B cell (primary cell): ENCODE measurements around the gene ZFP62. TPM values are rescaled to one million over a fixed set of nuclear protein-coding genes. Genes with fewer than 3 reads are reported as not detected.

Experiments used
- ATAC-seq: fragments of 200-7000 bp; cut with Tn5 transposase; one replicate; pipeline ENCODE4 v1.10.0; 2021; ENCODE audit warnings: low read depth, mild to moderate bottlenecking, moderate number of reproducible peaks, moderate library complexity
- CTCF ChIA-PET: fragments of 350-600 bp; sonication (Branson Sonifier 250); formaldehyde crosslinking; loops from one replicate; lab custom pipeline; 2021; ENCODE audit warnings: antibody characterized with exemption, inconsistent platforms; lab: Charles Lee
- POLR2A ChIA-PET: fragments of 350-600 bp; sonication (Branson Sonifier 250); formaldehyde crosslinking; loops from one replicate; lab custom pipeline; 2021; ENCODE audit warnings: antibody characterized with exemption; lab: Charles Lee
- DNase-seq: peaks from one replicate; pipeline ENCODE4 v3.0.0; 2013
- H2AFZ ChIP-seq: 2 replicates; pipeline ENCODE4 v1.6.1; 2012; ENCODE audit warnings: mild to moderate bottlenecking, low read depth, low read length; ENCODE audit not compliant: insufficient read depth, poor library complexity, severe bottlenecking
- H3K27ac ChIP-seq, 2 donors: 1 replicate in 1 of 2; 2 replicates in 1 of 2; pipeline ENCODE4 v1.5.1; 2012 to 2013; ENCODE audit warnings: low read length in 2 of 2, mild to moderate bottlenecking in 2 of 2, moderate library complexity in 1 of 2
- H3K27me3 ChIP-seq, 4 experiments: fragments of 200-600 bp in 1 of 4; sonication (generic) in 1 of 4; replicated peaks in 1 of 4; 1 replicate in 2 of 4; 2 replicates in 2 of 4; pipeline versions ENCODE4 v1.6.1 to v1.7.0; 2013 to 2016; ENCODE audit warnings: low read length in 3 of 4, mild to moderate bottlenecking in 2 of 4, mixed read lengths in 1 of 4, moderate library complexity in 1 of 4; ENCODE audit not compliant: insufficient read depth in 4 of 4, control insufficient read depth in 3 of 4; ENCODE audit errors: control extremely low read depth in 1 of 4
- H3K36me3 ChIP-seq, 2 experiments: replicated peaks in 1 of 2; 1 replicate in 1 of 2; 2 replicates in 1 of 2; pipeline versions ENCODE4 v1.6.1 to v1.7.1; 2013; ENCODE audit warnings: low read length in 1 of 2; ENCODE audit not compliant: insufficient read depth in 2 of 2, control insufficient read depth in 1 of 2; ENCODE audit errors: control extremely low read depth in 1 of 2, extremely low read depth in 1 of 2
- H3K4me1 ChIP-seq, 2 donors: fragments of 200-600 bp in 1 of 2; sonication (generic) in 1 of 2; 1 replicate in 1 of 2; 2 replicates in 1 of 2; pipeline versions ENCODE4 v1.5.1 to v1.6.1; 2013 to 2017; ENCODE audit warnings: low read length in 2 of 2; ENCODE audit not compliant: control insufficient read depth in 2 of 2, insufficient read depth in 2 of 2
- H3K4me2 ChIP-seq: replicated peaks from 2 replicates; pipeline ENCODE3; 2012; ENCODE audit warnings: mild to moderate bottlenecking, low read depth, low read length; ENCODE audit not compliant: poor library complexity, severe bottlenecking
- H3K4me3 ChIP-seq, 5 experiments: fragments of 200-600 bp in 1 of 5; sonication (generic) in 1 of 5; 1 replicate in 3 of 5; 2 replicates in 2 of 5; pipeline versions ENCODE4 v1.5.1 to v1.7.0; 2011 to 2016; ENCODE audit warnings: low read length in 4 of 5, mild to moderate bottlenecking in 4 of 5, low read depth in 2 of 5, control low read depth in 1 of 5, moderate library complexity in 1 of 5; ENCODE audit not compliant: insufficient read depth in 1 of 5; ENCODE audit errors: control extremely low read depth in 1 of 5, extremely low read depth in 1 of 5
- H3K79me2 ChIP-seq: fragments of 200-600 bp; sonication (generic); one replicate; pipeline ENCODE4 v1.6.0; 2016; ENCODE audit warnings: low read length; ENCODE audit not compliant: control insufficient read depth, insufficient read depth
- H3K9ac ChIP-seq: fragments of 200-600 bp; sonication (generic); 2 replicates; pipeline ENCODE4 v1.6.1; 2017; ENCODE audit warnings: mild to moderate bottlenecking, low read length, moderate library complexity
- H3K9me3 ChIP-seq, 3 donors: one replicate each; pipeline versions ENCODE4 v1.6.1 to v1.7.1; 2013; ENCODE audit warnings: low read length in 2 of 3; ENCODE audit not compliant: control insufficient read depth in 2 of 3, insufficient read depth in 1 of 3; ENCODE audit errors: control extremely low read depth in 1 of 3
- H4K20me1 ChIP-seq: 2 replicates; pipeline ENCODE4 v1.6.0; 2012; ENCODE audit warnings: mild to moderate bottlenecking, low read length; ENCODE audit not compliant: insufficient read depth, control insufficient read depth, poor library complexity, severe bottlenecking
- H3K27ac Mint-ChIP-seq: one replicate; pipeline ENCODE4 v1.8.0; 2021; ENCODE audit warnings: mixed read lengths
- H3K27me3 Mint-ChIP-seq: one replicate; pipeline ENCODE4 v1.8.0; 2021; ENCODE audit warnings: mixed read lengths
- H3K4me1 Mint-ChIP-seq: one replicate; pipeline ENCODE4 v1.8.0; 2021; ENCODE audit warnings: mixed read lengths
- H3K4me3 Mint-ChIP-seq: one replicate; pipeline ENCODE4 v1.8.0; 2021; ENCODE audit warnings: mixed read lengths
- H3K9me3 Mint-ChIP-seq: one replicate; pipeline ENCODE4 v1.8.0; 2022; ENCODE audit warnings: mixed read lengths; ENCODE audit not compliant: insufficient read depth
- CTCF ChIP-seq: fragments of 200-600 bp; IDR thresholded peaks from one replicate; pipeline ENCODE4 v1.8.0; 2022; ENCODE audit warnings: antibody characterized with exemption, mild to moderate bottlenecking
- EZH2 ChIP-seq: IDR thresholded peaks from 2 replicates; pipeline ENCODE4 v1.6.1; 2012; ENCODE audit warnings: borderline replicate concordance, low read depth, mild to moderate bottlenecking, moderate library complexity, low read length; ENCODE audit not compliant: insufficient read depth, poor library complexity, severe bottlenecking
- WGBS: methylation state at CpG from one replicate; pipeline ENCODE4 v1.1.5; 2013; ENCODE audit warnings: missing lambda C conversion rate; ENCODE audit not compliant: insufficient coverage; 5-methylcytosine and 5-hydroxymethylcytosine counted together
- intact Hi-C: fragments of 100-400 bp; cut with micrococcal nuclease; formaldehyde crosslinking; loops from one replicate; pipeline ENCODE4 v1.10.0; 2022
- polyA minus RNA-seq: library from RNA; depleted of rRNA, polyadenylated mRNA; stranded (reverse); fragments of >200 nt; gene quantifications from 2 replicates; pipeline ENCODE4 v1.2.3, GENCODE V29; 2012
- polyA plus RNA-seq: library from polyadenylated mRNA; depleted of rRNA; stranded (reverse); fragments of >200 nt; gene quantifications from 2 replicates; pipeline ENCODE4 v1.2.3, GENCODE V29; 2012
- total RNA-seq, 2 donors: library from RNA; stranded (reverse); fragments of 120-200 nt in 1 of 2; gene quantifications; 1 replicate in 1 of 2; 2 replicates in 1 of 2; pipeline versions ENCODE4 v1.2.3 to v1.2.4, GENCODE V29; 2013 to 2022

ZFP62 gene
- 61.8 and 65.1 TPM in 2 replicates for total RNA-seq
- total RNA-seq (2013): 56.6 TPM
- polyA plus RNA-seq: 19.1 and 19.9 TPM in 2 replicates
- polyA minus RNA-seq: 14.1 and 17.2 TPM in 2 replicates

- ChIA-PET CTCF (interaction anchor here (0.7 to 2.4 kb wide), 11 partner anchors 11 to 312 kb away, joined by 3 to 24 read pairs (median 4); partner anchors contain the start of gene MGAT1), POLR2A (interaction anchor here (0.6 to 3.6 kb wide), 10 partner anchors 29 to 362 kb away, joined by 3 to 33 read pairs (median 4); partner anchors contain the start of genes MGAT1 and TRIM41)
- H3K27me3 Mint-ChIP-seq: peaks cover 7% of the 10 kb centered on the region
- ATAC-seq (peak; percentile 81), DNase-seq (peak; percentile 95)
- H3K4me3 Mint-ChIP-seq: peak within 1 kb of the TSS; percentile 88
- peak within 1 kb of the TSS; percentile 98 for H3K27ac Mint-ChIP-seq
- Histone ChIP-seq H3K4me3 (peak within 1 kb of the TSS; percentile 67 to 99 (median 94)), H3K9ac (peak within 1 kb of the TSS; percentile 96), H3K4me1 (peaks cover 7 to 8% of the 10 kb centered on the region in 2 donors), H3K27me3 (no peaks in the 10 kb centered on the region), H2AFZ (peak within 1 kb of the TSS; percentile 100), H4K20me1 (peaks cover 11% of the 10 kb centered on the region), H3K79me2 (peaks cover 32% of the 10 kb centered on the region), H3K9me3 (no peaks in the 10 kb centered on the region), H3K27ac (peak within 1 kb of the TSS; percentile 83 to 89), H3K36me3 (peaks cover 4 to 14% of the 10 kb centered on the region in 2 experiments), H3K4me2 (peak within 1 kb of the TSS; percentile 97)
- intact Hi-C loops: loop anchor here (1.0 to 10.0 kb wide), 10 partner anchors 29 to 401 kb away; partner anchors contain the start of gene TRIM41
- H3K9me3 Mint-ChIP-seq: no peaks in the 10 kb centered on the region
- H3K4me1 Mint-ChIP-seq: peaks cover 11% of the 10 kb centered on the region
- no peak for TF ChIP-seq EZH2
- TF ChIP-seq CTCF: peak; percentile 36
- WGBS: under 1% methylated on average over 84 of the region's 84 CpGs
Measured at GRCh38 chr5:180860887-180861822, at the start of gene ZFP62. Gene ZFP62, minus strand, starts transcription at chr5:180861276. Its CDS starts 57 bp downstream, at chr5:180861219.
